Caco-2 (cell line): ENCODE results near the gene LRPPRC. TPM values are rescaled to one million over a fixed set of nuclear protein-coding genes. Genes with fewer than 3 reads are reported as not detected.

Source experiments
- BruUV-seq: library from RNA; stranded (reverse); fragments of 400-500 nt; replicated peaks from 2 replicates; lab custom pipeline; 2021; lab: Mats Ljungman, UMichigan
- CTCF ChIA-PET: fragments of 300-600 bp; sonication (Branson Sonifier 250); formaldehyde crosslinking; loops from one replicate; lab custom pipeline; 2022; ENCODE audit warnings: antibody characterized with exemption; lab: Charles Lee
- POLR2A ChIA-PET: fragments of 300-600 bp; sonication (Branson Sonifier 250); formaldehyde crosslinking; loops from one replicate; lab custom pipeline; 2022; ENCODE audit warnings: antibody characterized with exemption; lab: Charles Lee
- DNase-seq, 2 experiments: peaks; one replicate each; pipeline versions ENCODE4 v3.0.0 to v3.0.0-alpha.2; 2020 to 2022
- H3K27me3 ChIP-seq: replicated peaks from 2 replicates; pipeline ENCODE4 v1.6.0; 2011; ENCODE audit warnings: low read length; ENCODE audit not compliant: control insufficient read depth, insufficient read depth
- H3K36me3 ChIP-seq: 2 replicates; pipeline ENCODE4 v1.5.1; 2011; ENCODE audit warnings: low read length; ENCODE audit not compliant: control insufficient read depth, insufficient read depth
- H3K4me1 ChIP-seq: fragments of 250-450 bp; sonication (Bioruptor Pico); 2 replicates; pipeline ENCODE4 v1.5.1; 2020; ENCODE audit warnings: mild to moderate bottlenecking
- H3K4me3 ChIP-seq: 2 replicates; pipeline ENCODE4 v1.5.1; 2011; ENCODE audit warnings: low read depth, mild to moderate bottlenecking, control low read depth, low read length
- H3K9me3 ChIP-seq: fragments of 250-450 bp; sonication (Bioruptor Pico); 2 replicates; pipeline ENCODE4 v1.5.1; 2020; ENCODE audit warnings: mild to moderate bottlenecking, moderate library complexity
- H3K27ac Mint-ChIP-seq: one replicate; pipeline ENCODE4 v1.8.0; 2022; ENCODE audit warnings: mixed read lengths; ENCODE audit not compliant: unreplicated experiment
- H3K27me3 Mint-ChIP-seq: one replicate; pipeline ENCODE4 v1.8.0; 2022; ENCODE audit warnings: mixed read lengths; ENCODE audit not compliant: insufficient read depth, unreplicated experiment
- H3K36me3 Mint-ChIP-seq: one replicate; pipeline ENCODE4 v1.8.0; 2022; ENCODE audit warnings: mild to moderate bottlenecking, mixed read lengths; ENCODE audit not compliant: insufficient read depth, unreplicated experiment
- H3K4me1 Mint-ChIP-seq: one replicate; pipeline ENCODE4 v1.8.0; 2022; ENCODE audit warnings: low read depth, mixed read lengths; ENCODE audit not compliant: unreplicated experiment
- H3K4me3 Mint-ChIP-seq: one replicate; pipeline ENCODE4 v1.8.0; 2022; ENCODE audit warnings: mild to moderate bottlenecking, moderate library complexity, mixed read lengths; ENCODE audit not compliant: unreplicated experiment
- H3K9me3 Mint-ChIP-seq: one replicate; pipeline ENCODE4 v1.8.0; 2022; ENCODE audit warnings: mixed read lengths; ENCODE audit not compliant: unreplicated experiment
- intact Hi-C: fragments of 100-400 bp; cut with micrococcal nuclease; formaldehyde crosslinking; loops from one replicate; pipeline ENCODE4 v1.10.0; 2022; ENCODE audit not compliant: unreplicated experiment
- total RNA-seq: library from RNA; stranded (reverse); gene quantifications from 2 replicates; pipeline ENCODE4 v1.2.3, GENCODE V29; 2022
- TF ChIP-seq, protein P1 (sequence below), 2 experiments: fragments of 200-600 bp in 1 of 2; IDR thresholded peaks; 1 replicate in 1 of 2; 2 replicates in 1 of 2; pipeline versions ENCODE4 v1.5.1 to v1.8.0; 2011 to 2022; ENCODE audit warnings: antibody characterized with exemption in 1 of 2, control low read depth in 1 of 2, inconsistent platforms in 1 of 2, low read depth in 1 of 2, low read length in 1 of 2, mild to moderate bottlenecking in 1 of 2, moderate library complexity in 1 of 2; ENCODE audit not compliant: insufficient read depth in 1 of 2, severe bottlenecking in 1 of 2, unreplicated experiment in 1 of 2

LRPPRC gene
- total RNA-seq, 1 experiment from 2014 or later = 242 TPM

- no peaks in the 10 kb centered on the region for H3K4me1 ChIP-seq
- H3K36me3 ChIP-seq = no peaks in the 10 kb centered on the region; the same call in 1 of the 2 replicates
- no peak overlapping the region for H3K4me3 Mint-ChIP-seq
- H3K36me3 Mint-ChIP-seq = peaks cover 94% of the 10 kb centered on the region
- no peak overlapping the region for H3K27ac Mint-ChIP-seq
- H3K27me3 Mint-ChIP-seq = no peaks in the 10 kb centered on the region
- no peaks in the 10 kb centered on the region for H3K9me3 ChIP-seq
- no peaks in the 10 kb centered on the region for H3K4me1 Mint-ChIP-seq
- ChIA-PET POLR2A (no interaction called here), CTCF (no interaction called here)
- TF ChIP-seq, protein P1, sequence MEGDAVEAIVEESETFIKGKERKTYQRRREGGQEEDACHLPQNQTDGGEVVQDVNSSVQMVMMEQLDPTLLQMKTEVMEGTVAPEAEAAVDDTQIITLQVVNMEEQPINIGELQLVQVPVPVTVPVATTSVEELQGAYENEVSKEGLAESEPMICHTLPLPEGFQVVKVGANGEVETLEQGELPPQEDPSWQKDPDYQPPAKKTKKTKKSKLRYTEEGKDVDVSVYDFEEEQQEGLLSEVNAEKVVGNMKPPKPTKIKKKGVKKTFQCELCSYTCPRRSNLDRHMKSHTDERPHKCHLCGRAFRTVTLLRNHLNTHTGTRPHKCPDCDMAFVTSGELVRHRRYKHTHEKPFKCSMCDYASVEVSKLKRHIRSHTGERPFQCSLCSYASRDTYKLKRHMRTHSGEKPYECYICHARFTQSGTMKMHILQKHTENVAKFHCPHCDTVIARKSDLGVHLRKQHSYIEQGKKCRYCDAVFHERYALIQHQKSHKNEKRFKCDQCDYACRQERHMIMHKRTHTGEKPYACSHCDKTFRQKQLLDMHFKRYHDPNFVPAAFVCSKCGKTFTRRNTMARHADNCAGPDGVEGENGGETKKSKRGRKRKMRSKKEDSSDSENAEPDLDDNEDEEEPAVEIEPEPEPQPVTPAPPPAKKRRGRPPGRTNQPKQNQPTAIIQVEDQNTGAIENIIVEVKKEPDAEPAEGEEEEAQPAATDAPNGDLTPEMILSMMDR (IDR thresholded peaks at IDR 0.05; ENCODE audit: insufficient read depth in 1 of 2, low read depth in 1 of 2, low read length in 1 of 2, severe bottlenecking in 1 of 2, unreplicated experiment in 1 of 2) = no peak
- intact Hi-C loops = no loop called here
- no peak for DNase-seq
- H3K27me3 ChIP-seq = no peaks in the 10 kb centered on the region
- no TSS peak for BruUV-seq
- no peaks in the 10 kb centered on the region for H3K9me3 Mint-ChIP-seq
- no peak overlapping the region for H3K4me3 ChIP-seq
Observed at GRCh38 chr2:43890855-43891254, 104.9 kb downstream of the LRPPRC start.

DNA sequence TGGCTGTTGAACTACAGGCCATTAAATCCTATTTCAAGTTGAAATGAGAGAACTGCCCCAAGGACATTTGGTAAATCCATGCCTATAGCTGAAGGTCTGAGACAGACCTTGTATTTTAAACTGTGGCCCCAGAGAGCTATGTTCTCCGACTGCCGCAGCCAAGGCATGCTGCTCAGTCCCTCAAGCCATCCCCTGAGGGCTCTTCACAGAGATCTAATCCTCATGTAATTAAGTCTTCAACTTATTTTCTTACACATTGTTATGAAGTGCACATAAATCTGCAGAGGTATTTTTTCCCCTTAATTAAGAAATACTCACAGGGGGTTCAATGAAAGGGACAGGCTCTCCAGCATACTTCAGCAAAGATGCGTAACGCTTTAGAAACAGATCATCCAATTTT is 106.4 kb downstream of the LRPPRC start:
- intact Hi-C loops = no loop called here
- ChIA-PET POLR2A (no interaction called here), CTCF (no interaction called here)
- H3K27ac Mint-ChIP-seq = no peak overlapping the region
- no peaks in the 10 kb centered on the region for H3K4me1 ChIP-seq
- H3K4me3 Mint-ChIP-seq = no peak overlapping the region
- no peak overlapping the region for H3K4me3 ChIP-seq
- H3K27me3 ChIP-seq = no peaks in the 10 kb centered on the region
- TF ChIP-seq, protein P1 (IDR thresholded peaks at IDR 0.05; ENCODE audit: insufficient read depth in 1 of 2, low read depth in 1 of 2, low read length in 1 of 2, severe bottlenecking in 1 of 2, unreplicated experiment in 1 of 2) = no peak
- no peaks in the 10 kb centered on the region for H3K9me3 Mint-ChIP-seq
- DNase-seq = no peak
- H3K36me3 ChIP-seq = no peaks in the 10 kb centered on the region; the same call in 1 of the 2 replicates
- H3K36me3 Mint-ChIP-seq = peaks cover 96% of the 10 kb centered on the region
- no TSS peak for BruUV-seq
- H3K27me3 Mint-ChIP-seq = no peaks in the 10 kb centered on the region
- no peaks in the 10 kb centered on the region for H3K4me1 Mint-ChIP-seq
- H3K9me3 ChIP-seq = no peaks in the 10 kb centered on the region

- Mint-ChIP-seq H3K27me3 (no peaks in the 10 kb centered on the region), H3K9me3 (no peaks in the 10 kb centered on the region), H3K36me3 (peaks cover 99% of the 10 kb centered on the region), H3K4me3 (no peak overlapping the region), H3K27ac (no peak overlapping the region), H3K4me1 (peaks cover 7% of the 10 kb centered on the region)
- POLR2A ChIA-PET = no interaction called here
- no peaks in the 10 kb centered on the region for H3K9me3 ChIP-seq
- H3K4me3 ChIP-seq = no peak overlapping the region
- TF ChIP-seq, protein P1 (IDR thresholded peaks at IDR 0.05; ENCODE audit: insufficient read depth in 1 of 2, low read depth in 1 of 2, low read length in 1 of 2, severe bottlenecking in 1 of 2, unreplicated experiment in 1 of 2) = no peak
- H3K27me3 ChIP-seq = no peaks in the 10 kb centered on the region
- BruUV-seq = no TSS peak
- no peak for DNase-seq
- CTCF ChIA-PET = no interaction called here
- no peaks in the 10 kb centered on the region for H3K4me1 ChIP-seq
- H3K36me3 ChIP-seq = no peaks in the 10 kb centered on the region; the same call in 1 of the 2 replicates
- intact Hi-C loops = no loop called here
Observed at GRCh38 chr2:43887176-43887575, 108.6 kb downstream of the LRPPRC start.
